Stimulated activated CD8-positive, alpha-beta memory T cell treated with anti-CD3 and anti-CD28 coated beads, Interleukin-15, amount 100 ng/mL, for 24 hours (primary cell): ENCODE measurements around the gene OR7G1.

Experiments used
- DNase-seq: peaks from one replicate; pipeline ENCODE4 v3.0.0-alpha.2; 2020; ENCODE audit warnings: low read depth

OR7G1 gene

GRCh38 chr19:9115307-9115813 is at the start of gene OR7G1:
Gene OR7G1, minus strand, starts transcription at chr19:9115763. Its CDS starts 0 bp downstream, at chr19:9115763.
- no peak for DNase-seq

GRCh38 chr19:9165261-9165660 is 49.7 kb upstream of the OR7G1 start:
- DNase-seq: no peak

- no peak for DNase-seq
Measured at GRCh38 chr19:9161427-9161826, 45.9 kb upstream of the OR7G1 start.

GRCh38 chr19:9159891-9160290 is 44.3 kb upstream of the OR7G1 start:
- DNase-seq: no peak

- no peak for DNase-seq
Measured at GRCh38 chr19:9156304-9156703, 40.7 kb upstream of the OR7G1 start.

- no peak for DNase-seq
Measured at GRCh38 chr19:9155591-9155990, 40.0 kb upstream of the OR7G1 start.

GRCh38 chr19:9151367-9151766 is 35.8 kb upstream of the OR7G1 start:
- DNase-seq: no peak

GRCh38 chr19:9150650-9151049 is 35.1 kb upstream of the OR7G1 start:
- DNase-seq: no peak

- no peak for DNase-seq
Measured at GRCh38 chr19:9149997-9150396, 34.4 kb upstream of the OR7G1 start.

- DNase-seq: no peak
Measured at GRCh38 chr19:9148697-9149096, 33.1 kb upstream of the OR7G1 start.

- DNase-seq: no peak
Measured at GRCh38 chr19:9146882-9147281, 31.3 kb upstream of the OR7G1 start.

- DNase-seq: no peak
Measured at GRCh38 chr19:9144920-9145319, 29.4 kb upstream of the OR7G1 start.

- peak; percentile 51 for DNase-seq
Measured at GRCh38 chr19:9140159-9140874, 24.8 kb upstream of the OR7G1 start, which contains the start of gene ZNF317. Gene ZNF317, plus strand, starts transcription at chr19:9140397. Its CDS starts 15,620 bp downstream, at chr19:9156017.

GRCh38 chr19:9139609-9140158 is 24.1 kb upstream of the OR7G1 start:
- no peak for DNase-seq

GRCh38 chr19:9132422-9132821 is 16.9 kb upstream of the OR7G1 start:
- DNase-seq: no peak

- DNase-seq: no peak
Measured at GRCh38 chr19:9130965-9131364, 15.4 kb upstream of the OR7G1 start.

- no peak for DNase-seq
Measured at GRCh38 chr19:9128171-9128570, 12.6 kb upstream of the OR7G1 start.

GRCh38 chr19:9126900-9127405 is 11.4 kb upstream of the OR7G1 start, which contains the start of gene OR7G3:
Gene OR7G3, minus strand, starts transcription at chr19:9126950. Its CDS starts 0 bp downstream, at chr19:9126950.
- no peak for DNase-seq

GRCh38 chr19:9116547-9116946 is 984 bp upstream of the OR7G1 start:
- DNase-seq: no peak

- no peak for DNase-seq
Measured at GRCh38 chr19:9109959-9110358, 5.6 kb downstream of the OR7G1 start.

- no peak for DNase-seq
Measured at GRCh38 chr19:9107375-9107774, 8.2 kb downstream of the OR7G1 start, which contains the start of gene OR7G2. Gene OR7G2, minus strand, starts transcription at chr19:9107475. Its CDS starts 4,232 bp downstream, at chr19:9103243.

- DNase-seq: no peak
Measured at GRCh38 chr19:9086761-9087160, 28.8 kb downstream of the OR7G1 start, which contains the start of gene OR1M1. Gene OR1M1, plus strand, starts transcription at chr19:9087061. Its CDS starts 6,184 bp downstream, at chr19:9093245.

- no peak for DNase-seq
Measured at GRCh38 chr19:9078651-9079050, 36.9 kb downstream of the OR7G1 start.
